HEK293 (cell line): ENCODE measurements around the gene ZDHHC8.

Experiments
- CTCF ChIA-PET: fragments of 350-600 bp; formaldehyde crosslinking; extraction: SDS; loops from one replicate; lab custom pipeline; 2021; ENCODE audit warnings: antibody characterized with exemption; lab: Yijun Ruan, JAX
- POLR2A ChIA-PET: fragments of 300-600 bp; formaldehyde crosslinking; extraction: SDS; loops from one replicate; lab custom pipeline; 2020; ENCODE audit warnings: antibody characterized with exemption, inconsistent platforms; lab: Yijun Ruan, JAX
- H3K27ac ChIP-seq: fragments of 200-500 bp; sonication (Bioruptor generic); 2 replicates; pipeline ENCODE4 v1.5.1; 2014; ENCODE audit warnings: low read depth, low read length, control low read depth, inconsistent platforms; ENCODE audit errors: extremely low read depth
- H3K36me3 ChIP-seq, 2 experiments: fragments of 200-500 bp in 1 of 2; sonication (Bioruptor generic) in 1 of 2; 1 replicate in 1 of 2; 2 replicates in 1 of 2; pipeline ENCODE4 v1.5.1; 2014 to 2017; ENCODE audit warnings: inconsistent platforms in 2 of 2, low read length in 2 of 2; ENCODE audit not compliant: control insufficient read depth in 2 of 2, insufficient read depth in 1 of 2
- H3K4me1 ChIP-seq: fragments of 200-500 bp; sonication (Bioruptor generic); 2 replicates; pipeline ENCODE4 v1.5.1; 2014; ENCODE audit warnings: mild to moderate bottlenecking, low read length, inconsistent platforms; ENCODE audit not compliant: control insufficient read depth, insufficient read depth
- H3K4me3 ChIP-seq: 2 replicates; pipeline ENCODE4 v1.5.1; 2011; ENCODE audit warnings: low read depth, mild to moderate bottlenecking, control low read depth, low read length, moderate library complexity
- H3K9me3 ChIP-seq: fragments of 200-500 bp; sonication (Bioruptor generic); 2 replicates; pipeline ENCODE4 v1.5.1; 2014; ENCODE audit warnings: low read depth, low read length, inconsistent platforms; ENCODE audit not compliant: control insufficient read depth, insufficient read depth
- GFI1B ChIP-seq: fragments of 450-650 bp; formaldehyde crosslinking; IDR thresholded peaks from 2 replicates; pipeline ENCODE4 v1.5.1; 2016; ENCODE audit warnings: missing biosample characterization, missing genetic modification characterization
- HOXD13 ChIP-seq: sonication (generic); formaldehyde crosslinking; IDR thresholded peaks from 2 replicates; pipeline ENCODE4 v1.8.0; 2022; ENCODE audit warnings: missing genetic modification reagents, borderline replicate concordance
- OSR2 ChIP-seq: fragments of 450-650 bp; formaldehyde crosslinking; IDR thresholded peaks from 2 replicates; pipeline ENCODE4 v1.5.1; 2016; ENCODE audit warnings: missing biosample characterization, missing genetic modification characterization
- OVOL3 ChIP-seq: fragments of 450-650 bp; formaldehyde crosslinking; IDR thresholded peaks from 2 replicates; pipeline ENCODE4 v1.5.1; 2016; ENCODE audit warnings: missing biosample characterization, missing genetic modification characterization
- PATZ1 ChIP-seq: fragments of 450-650 bp; formaldehyde crosslinking; IDR thresholded peaks from 2 replicates; pipeline ENCODE4 v1.5.1; 2016; ENCODE audit warnings: missing biosample characterization, missing genetic modification characterization
- ZBTB20 ChIP-seq: fragments of 450-650 bp; formaldehyde crosslinking; IDR thresholded peaks from 2 replicates; pipeline ENCODE4 v1.5.1; 2016; ENCODE audit warnings: missing biosample characterization, missing genetic modification characterization
- ZEB2 ChIP-seq: fragments of 450-650 bp; formaldehyde crosslinking; IDR thresholded peaks from 2 replicates; pipeline ENCODE4 v1.5.1; 2016; ENCODE audit warnings: missing biosample characterization, missing genetic modification characterization
- ZFHX2 ChIP-seq: fragments of 450-650 bp; formaldehyde crosslinking; conservative IDR thresholded peaks from 2 replicates; pipeline ENCODE4 v1.5.1; 2016; ENCODE audit warnings: missing biosample characterization, missing genetic modification characterization
- ZFP3 ChIP-seq: fragments of 450-650 bp; formaldehyde crosslinking; IDR thresholded peaks from 2 replicates; pipeline ENCODE4 v1.5.1; 2016; ENCODE audit warnings: low read depth, missing biosample characterization, missing genetic modification characterization
- ZNF121 ChIP-seq: fragments of 450-650 bp; formaldehyde crosslinking; IDR thresholded peaks from 2 replicates; pipeline ENCODE4 v1.5.1; 2016; ENCODE audit warnings: missing biosample characterization, missing genetic modification characterization
- ZNF146 ChIP-seq: fragments of 450-650 bp; formaldehyde crosslinking; IDR thresholded peaks from 2 replicates; pipeline ENCODE4 v1.5.1; 2016; ENCODE audit warnings: missing biosample characterization, missing genetic modification characterization
- ZNF223 ChIP-seq: fragments of 450-650 bp; formaldehyde crosslinking; IDR thresholded peaks from 2 replicates; pipeline ENCODE4 v1.5.1; 2016; ENCODE audit warnings: missing biosample characterization, missing genetic modification characterization
- ZNF324 ChIP-seq: fragments of 450-650 bp; formaldehyde crosslinking; IDR thresholded peaks from 2 replicates; pipeline ENCODE4 v1.5.1; 2016; ENCODE audit warnings: missing biosample characterization, missing genetic modification characterization
- ZNF362 ChIP-seq: fragments of 450-650 bp; formaldehyde crosslinking; IDR thresholded peaks from 2 replicates; pipeline ENCODE4 v1.5.1; 2016; ENCODE audit warnings: missing biosample characterization, missing genetic modification characterization
- ZNF37A ChIP-seq: fragments of 450-650 bp; IDR thresholded peaks from 2 replicates; pipeline ENCODE4 v1.5.1; 2018; ENCODE audit warnings: missing biosample characterization, missing genetic modification characterization
- ZNF416 ChIP-seq: fragments of 450-650 bp; formaldehyde crosslinking; IDR thresholded peaks from 2 replicates; pipeline ENCODE4 v1.5.1; 2016; ENCODE audit warnings: missing biosample characterization, missing genetic modification characterization
- ZNF555 ChIP-seq: fragments of 450-650 bp; formaldehyde crosslinking; conservative IDR thresholded peaks from 2 replicates; pipeline ENCODE4 v1.5.1; 2017; ENCODE audit warnings: missing biosample characterization, mild to moderate bottlenecking, missing genetic modification characterization, inconsistent platforms
- ZNF560 ChIP-seq: fragments of 450-650 bp; formaldehyde crosslinking; IDR thresholded peaks from 2 replicates; pipeline ENCODE4 v1.5.1; 2017; ENCODE audit warnings: missing biosample characterization, missing genetic modification characterization, borderline replicate concordance
- ZNF600 ChIP-seq: fragments of 450-650 bp; formaldehyde crosslinking; IDR thresholded peaks from 2 replicates; pipeline ENCODE4 v1.5.1; 2016; ENCODE audit warnings: missing biosample characterization, missing genetic modification characterization
- ZNF623 ChIP-seq: fragments of 450-650 bp; formaldehyde crosslinking; IDR thresholded peaks from 2 replicates; pipeline ENCODE4 v1.5.1; 2016; ENCODE audit warnings: missing biosample characterization, missing genetic modification characterization

ZDHHC8 gene

DNA sequence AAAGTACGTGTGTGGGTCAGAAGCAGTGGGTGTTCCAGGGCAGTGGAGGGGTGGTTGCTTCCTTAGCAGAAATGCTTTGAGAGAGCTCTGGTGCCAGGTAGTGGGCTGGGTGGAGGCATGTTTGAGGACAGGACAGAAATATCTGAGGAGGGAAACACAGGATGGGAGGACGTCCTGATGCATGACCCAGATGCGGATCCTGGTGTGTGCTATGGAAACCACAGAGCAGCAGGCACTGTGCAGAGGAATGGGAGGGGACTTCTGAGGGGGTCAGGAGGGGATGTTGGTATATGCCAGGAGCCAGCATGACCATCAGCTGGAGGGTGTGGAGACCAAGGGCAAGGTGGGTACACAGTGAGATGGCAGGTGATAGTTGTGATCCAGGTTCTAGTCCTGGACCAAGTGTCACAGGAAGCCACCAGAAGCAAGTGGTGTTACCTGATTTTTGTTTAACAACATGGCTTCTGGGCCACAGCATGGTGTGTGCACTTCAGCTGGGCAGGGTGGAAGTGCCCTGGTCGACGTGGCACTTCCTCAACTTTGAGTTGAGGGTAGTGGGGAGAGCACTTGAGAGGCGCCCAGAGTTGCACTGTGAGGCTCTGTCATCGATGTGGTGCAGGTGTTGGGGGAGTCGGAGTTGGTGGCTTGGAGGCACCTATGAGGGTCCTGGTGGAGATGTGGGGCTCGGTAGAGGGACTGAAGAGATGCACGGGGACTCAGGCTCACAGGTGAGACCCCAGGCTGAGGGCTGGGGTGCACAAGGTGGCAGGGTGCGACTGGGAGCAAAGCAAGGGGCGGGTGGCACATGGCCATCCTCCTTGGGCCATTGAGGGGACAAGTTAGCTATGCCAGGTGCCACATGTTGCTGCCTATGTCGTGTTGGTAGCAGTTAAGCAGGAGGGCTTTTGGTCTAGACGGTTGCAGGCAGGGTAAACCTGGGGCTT lies 44.0 kb upstream of the ZDHHC8 start:
- ChIA-PET CTCF (interaction anchor here (0.6 kb wide), 1 partner anchor 432 kb away, joined by 3 read pairs; no protein-coding TSS in a partner anchor), POLR2A (interaction anchor here (0.8 kb wide), 1 partner anchor 8 kb away, joined by 3 read pairs; the partner anchor contains the start of gene DGCR8)
- Histone ChIP-seq H3K36me3 (peaks cover 40 to 99% of the 10 kb centered on the region in 2 experiments), H3K27ac (no peak overlapping the region), H3K9me3 (no peaks in the 10 kb centered on the region), H3K4me3 (no peak overlapping the region), H3K4me1 (no peaks in the 10 kb centered on the region; the same call in 1 of the 2 replicates)
- TF ChIP-seq ZNF555 (no peak), ZNF362 (tag by site-specific recombination) (no peak), ZNF600 (tag by site-specific recombination) (no peak), ZNF623 (tag by site-specific recombination) (no peak), PATZ1 (tag by site-specific recombination) (no peak), GFI1B (no peak), ZBTB20 (tag by site-specific recombination) (no peak), ZNF37A (tag by site-specific recombination) (no peak), ZFP3 (tag by site-specific recombination) (no peak), ZFHX2 (tag by site-specific recombination) (no peak)

DNA sequence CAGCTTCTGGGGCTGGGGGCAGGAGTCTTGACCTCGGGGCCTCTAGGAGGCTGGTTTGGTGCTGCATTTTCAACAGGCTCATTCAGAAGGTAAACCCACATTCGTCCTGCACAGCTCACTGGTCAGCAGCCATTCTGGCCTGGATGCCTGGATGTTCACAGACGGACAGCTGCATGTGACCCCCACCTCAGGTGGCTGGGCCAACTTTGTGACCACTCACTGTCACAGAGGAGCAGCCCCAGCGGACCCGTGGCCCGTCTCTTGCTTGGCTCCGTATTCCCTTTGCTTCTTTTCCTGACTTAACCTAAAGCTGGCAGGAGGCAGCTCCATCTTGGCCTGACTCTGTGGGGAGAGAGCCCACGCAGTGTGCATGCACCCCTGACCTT lies 43.3 kb upstream of the ZDHHC8 start:
- POLR2A ChIA-PET, result interaction anchor here (0.8 kb wide), 1 partner anchor 8 kb away, joined by 3 read pairs; the partner anchor contains the start of gene DGCR8
- Histone ChIP-seq H3K4me1 (no peaks in the 10 kb centered on the region), H3K36me3 (peaks cover 47 to 99% of the 10 kb centered on the region in 2 experiments), H3K4me3 (no peak overlapping the region), H3K27ac (no peak overlapping the region), H3K9me3 (no peaks in the 10 kb centered on the region)
- CTCF ChIA-PET, result no interaction called here
- TF ChIP-seq ZNF416 (tag by site-specific recombination), result no peak
- no peak for TF ChIP-seq OSR2
- no peak for TF ChIP-seq OVOL3 (tag by site-specific recombination)
- no peak for TF ChIP-seq ZNF324 (tag by site-specific recombination)
- TF ChIP-seq ZBTB20 (tag by site-specific recombination), result no peak
- no peak for TF ChIP-seq ZNF223 (tag by site-specific recombination)
- no peak for TF ChIP-seq ZNF146 (tag by site-specific recombination)
- no peak for TF ChIP-seq HOXD13
- TF ChIP-seq ZEB2 (tag by site-specific recombination), result no peak
- TF ChIP-seq ZNF560 (tag by site-specific recombination), result no peak
- no peak for TF ChIP-seq ZNF121 (tag by site-specific recombination)
